HCEC 1CT (cell line): ENCODE data around the gene PDE4D.
"Not testable (repeated sequence)": the region's sequence is repeated elsewhere in the genome, so short reads cannot be mapped to it uniquely, and the experiment has no call there.

ENCODE experiments used
- DNase-seq: peaks from one replicate; pipeline ENCODE4 v3.0.0-alpha.2; 2017

The PDE4D gene

DNA sequence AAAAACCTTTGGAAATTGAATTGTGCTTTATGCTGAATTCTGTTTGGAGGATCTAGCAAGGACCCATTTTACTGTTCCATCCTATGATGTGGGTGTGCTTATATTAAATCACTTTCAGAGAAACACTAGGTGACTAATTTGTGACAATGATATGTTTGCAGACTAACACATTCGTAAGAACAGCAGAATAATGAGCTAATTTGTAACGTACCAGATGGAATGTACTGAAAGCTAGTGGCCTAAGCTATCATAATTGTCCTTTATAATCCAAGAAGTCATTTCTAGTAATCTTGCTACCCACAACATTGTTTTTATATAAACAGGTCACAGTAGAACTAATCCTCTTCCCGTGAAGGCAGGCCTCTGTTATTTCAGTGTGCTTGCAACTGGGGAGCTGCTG lies 292.5 kb downstream of the PDE4D start:
- peak; percentile 43 for DNase-seq

DNA sequence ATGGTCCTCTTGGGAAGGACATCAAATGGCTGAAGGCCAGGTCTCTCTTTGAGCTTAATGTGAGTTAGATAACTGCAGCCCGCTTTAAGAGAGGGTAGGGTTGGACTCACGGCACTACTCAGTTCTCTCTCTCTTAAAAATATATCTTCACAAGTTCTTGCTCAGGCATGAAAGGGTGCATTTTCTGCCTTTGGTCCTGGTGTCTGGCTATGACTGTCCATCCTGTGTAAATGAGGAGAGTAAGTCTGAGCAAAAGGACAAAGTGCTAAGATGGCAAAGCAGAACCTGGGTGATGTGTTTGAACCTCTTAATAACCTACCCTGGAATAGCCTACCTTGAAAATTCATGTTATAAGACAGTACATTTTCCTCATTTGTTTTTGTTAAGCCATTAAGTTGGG lies 293.4 kb downstream of the PDE4D start:
- DNase-seq = no peak

DNA sequence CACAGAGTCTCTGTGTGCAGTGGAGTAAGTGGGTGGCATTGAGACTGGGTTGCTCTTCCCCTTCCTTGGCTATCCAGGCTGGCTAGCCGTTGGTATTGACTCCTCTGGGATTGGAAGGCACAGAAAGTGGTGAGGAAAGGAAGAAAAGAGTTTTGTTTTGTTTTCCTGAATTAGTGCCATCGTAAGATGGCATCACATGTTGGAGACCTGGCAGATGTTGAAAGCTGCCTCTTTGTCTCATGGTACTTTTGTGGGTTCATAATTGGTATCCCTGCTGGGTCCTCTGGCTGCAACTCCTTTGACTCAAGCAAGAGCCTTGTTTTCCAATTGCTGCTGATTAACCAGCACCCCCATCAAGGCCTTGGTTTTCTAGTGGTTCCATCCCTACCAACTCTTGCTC lies 293.8 kb downstream of the PDE4D start:
- no peak for DNase-seq

DNA sequence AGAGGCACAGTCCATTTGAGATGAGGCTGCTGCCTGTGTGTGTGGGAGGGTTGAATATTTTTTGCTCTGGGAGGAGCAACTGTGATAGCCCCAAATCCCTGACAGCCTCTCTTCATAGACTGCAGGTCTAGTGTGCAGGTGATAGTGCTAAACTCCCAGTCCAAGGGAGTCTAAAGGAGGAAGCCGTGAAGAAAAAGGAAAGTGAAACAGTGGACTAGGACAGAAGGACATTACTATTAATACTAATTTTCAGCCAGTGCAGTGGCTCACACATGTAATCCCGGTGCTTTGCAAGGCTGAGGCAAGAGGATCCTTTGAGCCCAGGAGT lies 295.0 kb downstream of the PDE4D start:
- DNase-seq = no peak

DNA sequence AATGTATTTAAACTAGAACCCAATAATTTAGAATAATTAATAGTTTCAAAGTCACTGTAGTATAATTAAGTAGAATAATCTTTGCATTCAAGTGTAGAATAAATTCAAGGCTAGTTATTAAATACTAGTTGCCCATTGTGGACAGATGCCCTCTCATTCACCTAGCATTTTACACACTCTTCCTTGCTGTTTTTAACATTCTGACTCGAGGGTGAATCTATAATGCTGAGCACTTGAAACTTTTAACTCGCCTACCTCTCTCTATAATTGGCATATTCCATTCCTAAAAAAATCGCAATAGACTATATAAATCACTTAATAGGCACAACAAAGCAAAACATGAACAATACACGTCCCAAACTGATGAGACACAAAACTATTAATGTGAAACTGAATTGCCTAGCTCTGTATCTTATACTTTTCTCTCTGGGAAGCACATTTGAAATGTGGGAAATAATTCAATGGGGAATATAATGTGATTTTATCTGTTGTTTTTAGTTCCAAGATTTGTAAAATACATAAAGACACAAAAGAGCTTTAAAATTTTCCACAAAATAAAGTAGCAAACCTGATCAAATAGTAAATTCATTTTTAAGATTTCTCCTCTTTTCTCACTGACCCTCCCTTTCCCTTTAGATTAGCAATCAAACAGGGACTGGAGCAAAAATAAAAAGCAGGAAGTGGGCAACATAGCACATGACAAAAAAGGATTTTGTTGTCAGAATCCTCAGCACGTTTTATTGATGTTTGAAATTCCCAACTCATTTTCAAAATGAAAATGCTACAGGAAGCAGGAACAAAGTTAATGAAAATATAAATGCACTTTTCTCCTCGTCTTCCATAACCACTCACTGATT lies 295.6 kb downstream of the PDE4D start:
- DNase-seq = peak; percentile 21

DNA sequence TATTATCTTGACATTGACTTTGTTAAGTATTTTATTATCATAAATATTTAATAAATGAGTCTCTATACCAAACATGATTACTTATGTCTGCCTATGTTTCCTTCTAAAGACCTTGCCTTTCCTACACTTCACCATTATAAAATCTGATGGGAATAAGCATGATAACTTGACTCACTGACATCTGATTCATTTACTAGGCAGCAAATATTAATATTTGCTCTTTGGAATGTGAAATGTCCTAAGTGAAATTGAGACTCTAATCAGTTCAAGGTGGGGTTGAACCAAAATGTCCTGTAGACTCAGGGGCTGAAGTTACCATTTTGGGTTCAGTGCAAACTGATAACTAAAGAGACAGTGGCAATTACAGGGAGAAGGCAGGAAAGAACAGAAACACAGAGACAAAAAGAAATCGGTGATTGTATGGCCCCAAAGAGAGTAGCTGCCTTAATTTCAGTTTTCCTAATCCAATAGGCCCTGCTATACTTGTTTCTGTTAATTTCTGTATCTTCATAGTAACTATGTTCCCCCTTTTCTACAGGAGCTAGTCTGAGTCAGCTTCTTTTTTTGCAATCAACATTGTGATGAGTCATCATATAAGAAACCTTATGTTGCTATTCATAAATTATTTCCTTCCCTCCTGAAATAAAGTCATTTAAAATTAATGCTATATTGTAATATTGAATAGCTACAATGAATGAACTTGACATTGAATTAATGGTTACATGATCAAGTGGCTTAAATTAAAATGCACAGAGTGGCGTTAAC lies 296.8 kb downstream of the PDE4D start:
- DNase-seq = peak; percentile 83

DNA sequence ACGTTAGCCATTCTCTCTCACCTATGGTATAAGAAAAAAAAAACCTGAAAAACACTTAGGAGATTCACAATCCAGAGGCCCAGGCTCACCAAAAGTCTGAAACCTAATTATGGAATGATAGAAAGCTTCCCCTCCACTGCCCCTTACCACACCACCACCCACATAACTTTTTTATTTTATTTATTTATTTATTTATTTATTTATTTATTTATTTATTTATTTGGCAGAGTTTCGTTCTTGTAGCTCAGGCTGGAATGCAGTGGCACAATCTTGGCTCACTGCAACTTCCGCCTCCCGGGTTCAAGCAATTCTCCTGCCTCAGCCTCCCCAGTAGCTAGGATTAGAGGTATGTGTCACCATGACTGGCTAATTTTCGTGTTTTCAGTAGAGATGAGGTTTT lies 299.4 kb downstream of the PDE4D start:
- DNase-seq = not testable (repeated sequence)

DNA sequence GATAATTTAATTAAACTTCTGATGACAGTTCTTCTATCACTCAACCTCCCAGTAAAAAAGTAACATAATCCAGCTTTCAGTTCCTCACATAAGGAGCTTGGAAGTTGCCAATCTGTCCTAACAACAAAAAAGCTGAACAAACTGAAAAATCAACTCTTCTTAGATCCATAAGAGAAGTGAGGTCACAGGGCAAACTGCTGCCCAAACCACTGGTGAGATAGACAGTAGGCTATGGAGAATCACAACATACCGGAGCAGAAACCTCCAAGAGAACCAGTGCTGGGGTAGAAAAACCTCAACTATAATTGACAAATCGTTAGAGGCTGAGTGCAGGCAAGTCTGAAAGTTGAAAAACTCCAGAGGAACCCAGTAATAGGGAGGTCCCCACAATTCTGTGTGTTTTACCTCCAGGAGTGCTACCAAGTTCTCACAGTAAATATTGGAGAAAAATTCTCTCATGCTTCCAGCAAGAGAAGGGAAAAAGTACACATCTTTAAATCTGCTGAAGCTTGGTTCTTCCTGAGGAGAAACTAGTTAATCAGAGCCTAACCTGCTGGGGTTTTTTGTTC lies 300.0 kb downstream of the PDE4D start:
- no peak for DNase-seq

DNA sequence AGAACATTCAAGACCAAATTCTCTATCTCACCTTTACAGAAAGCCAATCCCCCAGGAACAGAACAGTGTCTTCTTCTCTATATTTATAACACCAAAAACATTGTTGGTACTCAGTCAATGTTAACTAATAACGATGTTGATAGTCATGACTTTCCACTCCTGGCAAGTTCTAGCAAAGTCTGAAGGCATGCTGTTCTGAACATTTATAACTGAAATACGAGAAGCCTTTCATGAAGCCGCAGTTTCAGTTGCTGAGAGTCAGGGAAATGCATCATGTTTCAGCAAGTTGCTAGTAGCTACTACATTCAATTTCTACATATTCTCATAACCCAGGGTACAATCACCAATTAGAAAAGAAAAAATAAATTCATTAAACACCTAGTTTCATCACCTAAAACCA lies 301.4 kb downstream of the PDE4D start:
- no peak for DNase-seq

DNA sequence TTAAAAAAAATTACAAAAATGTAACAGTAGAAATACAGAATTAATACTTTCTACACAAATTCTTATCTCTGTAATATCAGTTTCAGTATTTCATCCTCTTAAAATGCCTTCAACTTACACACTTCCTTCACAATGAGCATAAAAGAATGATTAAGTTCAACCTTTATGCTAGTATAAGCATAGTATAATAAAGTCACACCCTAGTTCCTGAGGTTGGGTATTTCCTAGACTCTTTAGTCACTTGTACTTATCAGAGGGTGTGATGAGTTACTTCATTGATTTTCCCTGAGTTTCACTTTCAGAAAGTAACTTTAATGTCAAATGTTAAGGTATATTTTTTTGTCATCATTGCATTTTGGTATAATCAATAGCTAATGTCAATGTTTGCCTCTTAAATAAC lies 302.4 kb downstream of the PDE4D start:
- DNase-seq = no peak

DNA sequence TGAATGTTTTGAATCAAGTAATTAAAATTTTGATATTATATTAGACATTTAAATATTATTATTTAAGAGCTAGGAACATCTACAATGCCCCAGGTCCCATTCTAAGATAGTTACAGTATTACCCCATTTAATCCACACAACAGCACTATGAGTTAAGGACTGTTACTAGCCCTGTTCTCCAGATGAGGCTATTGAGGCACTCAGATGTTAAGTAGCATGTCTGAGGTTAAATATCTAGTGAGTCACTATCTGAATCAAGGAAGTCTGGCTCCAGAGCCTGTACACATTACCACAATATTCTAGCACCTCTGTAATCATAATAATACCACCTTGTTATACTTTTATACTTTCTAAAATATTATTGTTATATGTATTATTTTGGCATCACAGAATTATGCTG lies 304.6 kb downstream of the PDE4D start:
- DNase-seq = peak; percentile 77

DNA sequence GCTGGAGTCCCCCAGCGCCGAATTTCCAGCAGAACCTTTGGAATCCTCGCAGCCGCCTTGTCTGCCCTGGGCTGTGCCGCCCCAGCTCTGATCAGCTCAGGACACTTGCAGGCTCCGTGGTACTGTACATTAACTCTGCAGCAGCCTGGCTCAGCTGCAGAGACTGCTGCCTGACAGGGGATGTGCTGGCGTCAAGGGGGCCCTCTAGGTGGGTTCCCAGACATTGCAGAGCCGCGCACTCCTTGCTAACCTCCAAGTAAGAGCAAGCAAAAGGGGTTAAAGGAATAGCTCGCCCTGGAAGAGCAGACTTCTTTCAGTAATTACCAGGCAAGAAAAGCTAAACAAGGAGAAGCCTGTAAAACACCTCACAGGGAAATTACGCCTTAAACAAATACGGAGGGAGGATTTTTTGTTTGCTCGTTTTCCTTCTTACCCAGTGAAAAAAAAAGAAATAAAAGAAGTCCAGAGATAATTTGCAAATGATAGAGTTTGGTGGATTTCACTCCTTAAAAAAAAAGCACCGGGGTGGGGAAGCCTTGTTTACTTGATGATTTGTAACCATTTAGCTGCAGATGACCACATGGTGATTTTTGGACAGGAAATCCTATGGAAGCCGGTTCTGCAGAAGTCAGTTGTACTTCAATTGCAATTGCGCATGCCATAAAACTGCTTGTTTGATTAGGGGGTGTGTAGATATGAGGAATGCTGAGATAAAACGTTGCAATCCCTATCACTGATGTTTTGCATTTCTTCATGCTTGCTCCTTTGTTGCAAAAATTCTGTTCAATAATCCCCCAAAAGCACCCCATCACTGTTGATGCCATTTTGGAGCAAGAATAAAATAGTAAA lies 305.8 kb downstream of the PDE4D start:
- DNase-seq = peak; percentile 79

DNA sequence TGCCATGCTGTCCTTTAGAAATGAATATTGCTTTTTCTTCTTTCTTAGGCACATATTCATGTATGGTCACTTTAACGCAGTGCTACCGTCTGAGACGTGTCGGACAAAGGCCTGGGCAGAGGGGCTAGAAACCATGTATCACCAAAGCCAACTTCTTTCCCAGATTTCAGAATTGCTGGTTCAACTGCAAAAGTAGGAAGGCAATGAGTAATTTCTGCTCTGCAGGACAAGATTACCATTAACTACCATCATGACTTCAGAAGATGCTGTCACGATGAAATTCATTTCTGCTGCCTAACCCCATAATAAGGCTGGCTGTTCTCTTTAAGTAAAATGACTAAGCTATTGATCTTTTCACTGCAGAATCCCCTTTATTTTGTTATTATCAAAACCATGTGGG lies 306.7 kb downstream of the PDE4D start:
- no peak for DNase-seq

DNA sequence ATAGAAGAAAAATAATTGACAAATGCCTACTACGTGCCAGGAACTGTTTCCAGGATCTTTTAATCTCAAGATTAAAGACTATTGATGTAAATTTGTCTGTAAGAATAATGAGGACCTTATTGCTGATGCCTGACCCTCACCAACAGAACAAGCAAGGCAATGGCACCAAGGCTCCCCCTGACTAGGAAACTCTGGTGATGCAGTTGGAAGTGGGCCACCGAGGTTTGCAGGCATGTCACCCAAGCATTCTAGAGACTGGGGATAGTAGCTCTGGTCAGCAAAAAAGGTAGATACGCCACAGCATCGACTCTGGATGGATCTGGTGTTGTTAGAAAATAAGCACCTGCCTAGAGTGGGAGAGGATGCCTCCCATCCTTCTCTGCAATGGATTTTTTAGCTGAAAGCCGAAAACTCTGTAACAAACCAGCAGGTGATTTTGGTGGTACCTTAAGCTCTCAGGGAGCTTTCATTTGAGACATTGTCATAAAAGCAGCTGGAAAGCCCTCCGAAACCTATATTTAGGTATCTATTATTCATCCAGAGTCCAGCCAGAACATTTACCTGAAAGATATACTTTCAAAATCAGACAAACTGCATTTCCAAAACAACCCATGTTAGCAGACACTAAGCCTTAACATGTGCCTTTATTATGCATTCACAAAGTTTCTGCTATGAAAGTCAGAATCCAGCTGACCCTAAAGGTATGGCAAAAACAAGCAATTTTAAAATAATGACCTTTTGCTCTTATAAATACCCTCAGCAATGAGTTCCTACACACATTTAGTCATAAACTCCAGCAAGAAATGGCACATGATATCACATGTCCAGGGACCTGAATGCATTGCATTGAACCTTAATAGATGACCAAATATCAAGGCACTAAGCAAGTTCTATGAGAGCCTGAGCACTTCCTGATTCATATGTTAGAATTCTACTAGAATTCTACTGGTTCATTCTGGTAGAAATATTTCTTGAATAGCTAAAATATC lies 308.4 kb downstream of the PDE4D start:
- DNase-seq = no peak

DNA sequence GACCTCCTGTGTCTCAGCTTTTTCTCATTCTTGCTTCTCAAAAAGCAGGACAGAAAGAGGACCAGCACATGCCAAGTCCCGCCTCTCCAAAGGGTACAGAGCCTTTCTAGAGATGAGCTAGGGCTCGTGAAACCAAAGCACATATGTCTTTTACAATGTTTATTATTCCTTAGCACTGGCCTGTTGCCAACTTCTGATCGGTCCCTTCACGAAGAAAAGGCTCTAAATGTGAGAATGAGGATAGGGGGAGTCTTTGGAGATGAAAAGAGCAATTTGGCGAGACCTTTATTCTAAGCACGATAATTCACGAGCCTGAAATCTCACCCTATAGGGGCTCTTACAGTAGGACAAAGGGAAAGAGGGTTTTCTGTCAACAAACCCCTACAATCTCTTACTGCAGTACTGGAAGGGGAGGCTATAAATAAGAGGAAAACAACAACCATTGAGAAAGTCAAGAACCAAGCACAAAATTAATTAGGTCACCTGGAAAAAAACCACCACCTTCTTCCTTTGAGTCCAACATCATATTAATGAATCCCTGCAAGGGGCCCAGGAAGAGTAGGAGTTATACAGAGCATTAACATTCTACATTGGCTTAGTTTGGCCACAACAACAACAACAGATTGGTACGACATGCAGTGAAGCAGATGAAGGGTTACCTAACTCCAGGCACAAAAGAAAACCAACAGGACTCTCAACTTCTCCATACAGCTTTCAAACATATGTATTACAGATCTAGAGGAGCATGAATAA lies 309.5 kb downstream of the PDE4D start:
- no peak for DNase-seq

DNA sequence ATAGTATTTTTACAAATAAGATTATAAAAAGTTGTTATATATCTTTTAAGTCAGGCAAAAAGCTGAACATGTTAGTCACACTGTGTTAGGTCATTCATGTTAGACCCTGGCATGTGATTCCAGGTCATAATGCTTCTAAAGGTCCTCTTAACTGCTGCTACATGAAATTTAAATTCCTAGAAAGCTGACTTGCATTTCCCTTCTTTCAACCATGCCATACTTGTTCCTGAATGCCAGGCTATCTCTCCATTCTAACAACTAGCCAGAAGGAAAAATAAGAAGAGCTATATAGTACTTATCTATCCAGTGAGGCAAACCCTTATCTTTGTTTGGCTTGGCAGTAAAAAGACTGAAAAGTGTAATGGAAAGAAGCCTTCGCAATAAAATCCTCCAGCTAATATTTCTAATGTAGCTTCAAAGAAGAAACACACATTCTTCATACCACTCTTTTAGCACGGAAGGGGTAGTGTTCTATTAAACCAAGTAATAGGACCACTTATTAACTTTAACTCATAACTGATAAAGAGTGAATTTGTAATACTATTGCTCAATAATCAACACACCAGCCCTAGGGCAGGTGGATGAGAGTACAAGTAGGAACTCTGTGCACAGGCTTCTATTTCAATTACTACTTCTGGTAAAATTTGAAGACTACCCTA lies 310.2 kb downstream of the PDE4D start:
- DNase-seq = no peak

DNA sequence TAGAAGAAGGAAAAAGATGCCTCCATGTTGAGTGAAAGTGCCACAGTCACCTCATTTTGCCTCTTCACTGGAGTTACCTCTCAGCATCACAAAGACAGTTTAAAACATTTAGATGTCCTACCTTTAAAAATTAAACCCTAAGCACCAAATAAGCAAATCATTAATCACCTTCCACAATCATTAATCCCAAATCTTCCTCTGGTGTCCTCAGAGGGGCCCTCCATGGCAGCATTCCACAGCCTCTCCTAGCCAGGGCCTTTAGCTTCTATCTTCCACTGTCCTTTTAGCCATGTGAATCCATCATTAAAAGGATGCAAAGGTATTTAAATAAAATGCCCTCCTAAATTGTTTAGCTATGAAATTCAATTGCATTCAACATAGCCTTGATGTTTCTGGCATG lies 310.8 kb downstream of the PDE4D start:
- no peak for DNase-seq

DNA sequence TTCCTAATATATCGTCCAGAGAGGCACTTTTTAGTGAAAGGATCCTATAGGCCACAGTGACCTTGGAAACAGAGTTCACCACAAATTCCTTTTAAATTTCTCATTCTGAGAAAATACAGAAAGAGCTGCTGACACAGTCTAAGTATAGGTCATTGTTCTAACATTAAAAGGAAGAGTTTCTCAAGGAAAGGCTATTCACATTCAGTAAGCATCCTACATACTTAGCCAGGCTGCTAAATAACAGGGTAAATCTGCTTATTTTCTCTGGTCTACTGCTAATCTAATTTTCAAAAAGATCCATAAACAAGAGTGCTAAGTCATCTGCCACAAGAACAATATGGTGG lies 313.7 kb downstream of the PDE4D start:
- DNase-seq = no peak

DNA sequence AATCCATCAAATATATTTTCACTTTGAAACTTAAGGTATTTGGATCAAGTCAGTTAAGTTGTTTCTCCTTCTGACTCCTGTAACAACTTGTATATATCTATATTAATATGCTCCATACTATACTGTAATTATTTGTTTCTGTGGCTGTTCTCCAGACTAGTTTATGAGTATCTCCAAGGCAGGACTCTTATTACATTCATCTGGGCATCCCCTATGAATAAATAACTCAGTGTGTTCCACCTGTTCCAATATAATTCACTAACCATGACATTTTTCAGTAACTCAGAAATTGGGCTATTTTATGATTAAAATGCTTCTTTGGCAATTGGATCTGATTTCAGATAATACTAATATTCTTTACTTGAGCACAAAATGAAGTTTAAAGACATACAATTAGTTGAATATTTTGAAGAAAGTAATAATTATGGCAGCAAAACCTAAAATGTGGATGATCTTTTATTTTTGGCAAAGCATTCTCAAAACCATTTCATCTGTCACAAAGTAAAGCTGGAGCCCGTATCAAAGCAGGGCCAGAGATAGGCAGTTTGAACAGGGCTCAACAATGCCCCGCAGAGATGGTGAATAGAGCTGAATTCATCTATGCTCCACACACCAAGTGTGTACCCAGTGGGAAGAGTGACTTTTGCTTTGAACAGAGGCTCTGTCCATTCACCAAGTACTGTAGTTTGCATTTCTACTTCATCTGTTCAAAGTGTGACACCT lies 314.3 kb downstream of the PDE4D start:
- DNase-seq = no peak

DNA sequence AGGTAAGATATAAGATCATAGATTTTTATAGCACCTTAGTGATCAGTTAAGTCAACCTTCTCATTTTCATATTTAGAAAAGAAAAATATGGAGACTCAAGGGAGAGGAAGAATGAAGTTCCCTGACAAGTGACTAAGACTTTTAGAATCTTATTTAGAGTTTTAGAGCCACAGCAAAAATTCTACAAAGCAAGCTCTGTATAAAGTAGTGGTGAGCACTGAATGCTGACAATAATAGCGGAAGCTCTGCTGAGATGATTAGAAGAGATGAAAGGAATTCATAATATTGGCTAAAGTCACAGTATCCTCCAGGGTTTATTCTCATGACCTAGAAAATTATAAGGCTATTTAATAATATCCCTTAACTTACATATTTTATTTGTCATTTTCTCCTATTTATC lies 316.0 kb downstream of the PDE4D start:
- DNase-seq = no peak
